HG03108 (cell line): ENCODE results near the gene ATOH8.
"Not testable (repeated sequence)": the region's sequence is repeated elsewhere in the genome, so short reads cannot be mapped to it uniquely, and the experiment has no call there.

ENCODE experiments used
- ATAC-seq: cut with Tn5 transposase; IDR thresholded peaks from one replicate; pipeline ENCODE4 v1.9.1; 2021; ENCODE audit warnings: moderate library complexity; ENCODE audit not compliant: unreplicated experiment

Gene ATOH8, protein sequence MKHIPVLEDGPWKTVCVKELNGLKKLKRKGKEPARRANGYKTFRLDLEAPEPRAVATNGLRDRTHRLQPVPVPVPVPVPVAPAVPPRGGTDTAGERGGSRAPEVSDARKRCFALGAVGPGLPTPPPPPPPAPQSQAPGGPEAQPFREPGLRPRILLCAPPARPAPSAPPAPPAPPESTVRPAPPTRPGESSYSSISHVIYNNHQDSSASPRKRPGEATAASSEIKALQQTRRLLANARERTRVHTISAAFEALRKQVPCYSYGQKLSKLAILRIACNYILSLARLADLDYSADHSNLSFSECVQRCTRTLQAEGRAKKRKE

GRCh38 chr2:85753525-85754312 lies at the start of gene ATOH8:
ATOH8 (plus strand) TSS chr2:85753991; CDS start chr2:85754190, 199 bp downstream.
- no peak for ATAC-seq

GRCh38 chr2:85704038-85704437 lies 49.8 kb upstream of the ATOH8 start:
- ATAC-seq = no peak

DNA sequence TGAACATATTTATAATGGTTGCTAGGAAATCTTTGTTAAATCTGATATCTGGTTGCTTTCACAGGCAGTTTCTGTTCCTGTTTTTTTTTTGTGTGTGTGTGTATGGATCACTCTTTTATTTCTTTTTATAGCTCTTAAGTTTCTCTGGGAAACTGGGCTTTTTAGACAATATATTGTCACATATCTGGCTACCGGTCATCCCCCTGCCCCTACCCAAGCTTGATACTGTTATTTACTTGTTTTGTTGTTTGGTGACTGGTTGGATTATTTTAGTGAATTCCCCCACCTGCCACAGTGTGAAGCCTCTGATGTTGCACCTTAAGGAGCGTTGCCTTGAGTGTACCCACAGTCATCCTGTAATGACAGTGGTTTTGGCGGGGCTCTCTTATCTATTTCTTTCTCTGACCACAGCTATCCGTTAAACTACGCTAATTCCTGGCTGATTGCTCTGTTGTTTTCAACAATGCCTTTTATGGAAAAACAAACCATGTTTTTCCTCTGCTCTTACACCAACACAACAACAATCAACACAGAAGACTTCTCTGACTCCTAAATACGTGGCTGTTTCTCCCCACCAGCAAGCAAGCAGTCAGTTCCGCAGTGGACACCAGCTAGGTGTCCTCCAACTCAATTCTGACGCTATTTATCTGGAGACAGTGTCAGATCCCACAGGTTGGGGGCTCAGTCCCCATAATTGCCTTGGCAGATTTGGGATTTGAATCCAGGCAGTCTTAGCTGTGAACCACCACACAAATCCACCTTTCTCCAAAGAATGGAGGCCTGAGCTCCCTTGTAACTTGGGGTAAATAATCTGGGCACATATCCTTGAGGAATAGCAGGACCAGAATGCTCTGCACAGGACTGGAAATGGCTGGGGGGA lies 48.8 kb upstream of the ATOH8 start:
- peak; percentile 68 for ATAC-seq

GRCh38 chr2:85705680-85706039 lies 48.1 kb upstream of the ATOH8 start:
- no peak for ATAC-seq

GRCh38 chr2:85706063-85706462 lies 47.7 kb upstream of the ATOH8 start:
- ATAC-seq = no peak

- ATAC-seq = no peak
Observed at GRCh38 chr2:85706599-85707296, 47.0 kb upstream of the ATOH8 start.

GRCh38 chr2:85707304-85707703 lies 46.5 kb upstream of the ATOH8 start:
- ATAC-seq = no peak

DNA sequence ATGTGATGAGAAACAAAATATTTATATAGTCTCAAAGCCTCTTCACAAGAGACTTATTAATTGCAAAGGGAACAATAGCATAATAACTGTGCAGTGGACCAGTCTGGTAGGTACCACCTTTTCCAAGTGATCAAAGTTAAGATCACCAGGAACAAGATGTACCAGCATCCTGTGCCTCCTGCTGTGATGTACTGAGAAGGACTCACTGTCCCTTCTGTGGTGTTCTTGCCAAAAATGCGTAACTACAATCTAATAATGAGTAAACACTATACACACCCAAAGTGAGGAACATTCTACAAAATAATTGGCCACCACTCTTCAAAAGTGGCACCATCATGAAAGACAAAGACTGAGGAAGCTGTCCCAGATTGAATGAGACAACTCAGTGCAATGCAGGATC lies 45.1 kb upstream of the ATOH8 start:
- no peak for ATAC-seq

DNA sequence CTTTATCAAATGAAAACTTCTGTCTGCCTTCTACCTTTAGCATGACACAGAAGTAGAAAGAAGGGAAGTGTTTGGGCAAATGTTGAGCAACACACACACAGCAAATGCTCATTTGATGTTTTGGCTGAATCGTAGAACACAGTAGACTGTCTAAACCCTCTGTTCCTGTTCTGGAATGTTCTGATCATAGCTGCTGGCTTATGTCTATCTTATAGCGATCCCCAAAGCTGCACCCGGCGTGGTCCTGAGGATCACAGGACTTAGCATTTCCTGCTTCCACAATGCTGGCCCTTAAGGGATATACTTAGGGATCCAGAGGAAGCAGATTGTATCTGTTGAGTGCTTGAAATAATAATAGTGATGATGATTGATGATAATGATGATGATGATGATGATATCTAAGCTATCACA lies 44.4 kb upstream of the ATOH8 start:
- ATAC-seq = no peak

DNA sequence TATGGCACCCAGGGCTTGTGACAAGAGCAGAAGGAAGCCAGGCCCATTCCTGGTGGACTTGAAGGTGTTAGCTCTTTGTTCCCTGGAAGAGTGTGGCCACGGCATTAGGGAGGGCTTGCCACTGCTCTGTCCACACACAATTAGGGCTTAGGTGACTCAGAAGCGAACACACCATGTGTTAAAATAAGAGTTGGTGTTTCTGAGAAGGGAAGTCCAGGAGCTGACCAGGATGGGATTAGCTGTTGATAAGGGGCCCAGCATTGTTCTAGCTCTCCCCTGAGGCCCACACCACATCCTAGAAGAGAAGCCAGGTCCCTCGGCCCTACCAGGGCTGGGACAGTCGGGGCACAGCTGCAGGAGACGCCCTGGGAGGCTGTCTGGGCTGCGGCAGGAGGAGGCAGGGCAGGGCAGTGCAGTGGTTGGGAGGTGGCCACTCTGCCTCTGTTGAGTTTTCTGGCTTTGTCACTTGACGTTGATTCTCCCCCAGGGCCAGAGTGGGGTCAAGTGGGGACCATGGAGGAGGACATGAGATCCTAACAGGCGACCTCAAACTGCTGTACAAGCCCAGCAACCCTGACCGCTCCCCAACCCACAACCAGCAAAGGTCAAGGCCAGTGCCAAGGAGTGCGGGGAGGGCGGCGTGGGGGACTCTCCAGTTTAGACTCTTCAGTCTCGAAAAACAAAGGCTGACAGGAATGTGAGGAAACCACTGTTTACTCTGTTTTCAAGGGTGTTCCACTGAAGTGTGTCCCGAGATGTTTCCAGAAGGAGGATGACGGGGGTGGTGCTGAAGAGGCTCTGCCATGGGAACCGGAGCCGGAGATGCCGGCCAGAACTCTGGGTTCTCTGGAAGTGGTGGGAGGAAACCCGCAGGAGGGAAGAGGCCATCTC lies 42.9 kb upstream of the ATOH8 start:
- ATAC-seq = no peak

GRCh38 chr2:85711578-85712060 lies 42.2 kb upstream of the ATOH8 start:
- no peak for ATAC-seq

DNA sequence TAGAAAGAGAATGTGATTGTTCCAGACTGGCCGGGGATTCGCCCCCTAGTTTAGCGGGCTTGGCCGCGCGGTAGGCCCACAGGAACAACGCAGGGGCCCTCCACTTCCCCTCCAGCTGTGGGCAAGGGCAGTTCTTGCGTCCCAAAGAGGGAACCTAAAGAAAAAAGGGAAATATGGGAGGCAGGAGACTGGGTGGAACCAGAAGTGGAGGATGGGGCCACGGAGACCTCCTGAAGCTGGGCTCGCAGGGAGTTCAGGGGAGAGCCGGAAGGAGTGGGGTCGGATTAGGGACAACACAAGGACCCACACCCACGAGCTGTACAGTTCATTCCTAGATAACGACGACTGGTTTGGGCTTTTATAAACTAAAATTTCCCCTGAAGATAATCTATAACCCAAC lies 41.5 kb upstream of the ATOH8 start:
- no peak for ATAC-seq

DNA sequence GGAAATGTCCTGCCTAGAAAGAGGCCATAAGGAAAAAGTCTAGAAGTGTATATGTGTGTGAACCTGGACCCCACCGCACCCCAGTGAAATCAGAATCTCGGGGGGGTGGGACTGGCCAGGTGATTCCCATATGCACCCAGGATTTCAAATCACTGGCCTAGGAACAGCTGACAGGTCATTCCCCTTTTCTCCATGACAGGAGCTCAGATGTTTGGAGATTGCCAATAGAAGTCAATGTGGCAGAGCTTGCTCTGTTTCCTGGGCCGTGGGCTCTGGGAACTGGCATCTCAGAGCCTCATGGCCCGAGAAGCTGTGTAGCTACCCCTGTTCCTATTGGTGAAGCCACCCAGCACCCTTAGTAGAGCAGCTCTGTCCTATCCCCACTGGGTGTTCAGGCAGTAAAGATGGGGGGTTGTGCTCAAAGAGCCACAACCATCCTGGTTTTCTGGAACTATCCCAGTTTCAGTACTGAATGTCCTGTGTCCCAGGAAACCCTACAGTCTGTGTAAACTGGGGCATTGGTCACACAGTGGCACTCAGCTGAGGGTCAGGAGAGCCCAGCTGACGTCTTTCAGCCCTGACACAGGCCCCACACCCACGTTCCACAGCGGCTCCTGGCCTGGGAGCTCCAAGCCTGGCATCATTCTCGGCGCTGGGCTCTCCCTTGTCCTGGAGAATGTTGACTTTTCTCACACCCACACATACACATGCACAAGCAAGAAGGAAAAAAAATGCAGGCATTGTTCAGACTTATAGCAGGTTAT lies 40.8 kb upstream of the ATOH8 start:
- ATAC-seq = no peak

DNA sequence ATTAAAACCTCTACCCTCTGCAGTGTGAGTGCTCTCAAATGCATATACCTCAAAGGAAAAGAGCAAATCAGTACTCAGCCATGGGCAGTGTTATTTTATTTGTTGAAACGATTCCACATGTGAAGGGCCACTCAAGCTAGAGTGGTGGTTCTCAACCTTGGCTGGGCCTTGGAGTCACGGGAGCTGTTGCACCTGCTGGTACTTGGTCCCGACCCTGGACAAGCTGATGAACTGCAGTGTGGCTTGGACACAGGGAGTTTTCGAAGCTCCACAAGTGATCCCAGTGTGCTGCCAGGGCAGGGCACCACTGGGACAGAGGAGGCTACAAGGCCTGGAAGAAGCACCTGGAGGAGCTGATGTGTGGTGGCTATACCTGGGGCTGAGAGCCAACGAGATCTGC lies 40.0 kb upstream of the ATOH8 start:
- no peak for ATAC-seq

DNA sequence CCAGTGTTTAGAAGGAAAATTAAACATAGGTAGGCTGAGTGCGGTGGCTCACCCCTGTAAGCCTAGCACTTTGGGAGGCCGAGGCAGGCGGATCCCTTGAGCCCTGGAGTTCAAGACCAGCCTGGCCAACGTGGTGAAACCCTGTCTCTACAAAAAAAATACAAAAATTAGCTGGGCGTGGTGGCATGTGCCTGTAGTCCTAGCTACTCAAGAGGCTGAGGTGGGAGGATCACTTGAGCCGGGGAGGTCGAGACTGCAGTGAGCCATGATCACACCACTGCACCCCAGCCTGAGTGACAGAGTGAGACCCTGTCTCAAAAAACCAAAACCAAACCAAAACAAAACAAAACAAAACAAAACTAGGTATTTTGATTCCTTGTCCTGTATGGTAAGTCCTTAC lies 39.4 kb upstream of the ATOH8 start:
- not testable (repeated sequence) for ATAC-seq

GRCh38 chr2:85714841-85715240 lies 39.0 kb upstream of the ATOH8 start:
- no peak for ATAC-seq

DNA sequence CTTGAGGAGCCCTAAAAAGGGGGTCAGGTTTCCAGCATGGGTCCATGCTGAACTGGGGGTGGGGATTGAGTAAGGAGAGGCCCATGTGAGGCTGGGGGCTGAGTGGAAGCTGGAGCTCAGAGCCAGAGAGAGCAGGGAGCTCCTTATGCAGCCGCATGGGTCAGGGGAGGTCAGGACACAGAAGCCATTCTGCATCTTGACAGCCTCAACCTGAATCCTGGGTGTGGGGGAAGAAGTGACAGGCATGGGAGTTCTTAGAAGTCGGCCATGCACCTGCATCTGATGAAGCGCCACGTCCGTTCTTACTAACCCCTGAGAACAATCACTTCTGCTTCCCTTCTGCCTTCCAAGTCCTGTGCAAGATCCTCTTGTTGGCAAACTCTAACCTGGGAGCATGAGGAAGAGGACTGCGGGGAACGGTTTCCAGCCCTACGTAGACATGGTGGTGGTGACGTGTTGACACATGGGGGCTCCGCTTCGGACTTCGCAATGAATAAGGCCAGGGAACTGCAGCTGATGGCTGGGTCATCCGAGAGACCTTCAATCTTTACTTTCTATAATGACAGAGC lies 37.4 kb upstream of the ATOH8 start:
- ATAC-seq = no peak

DNA sequence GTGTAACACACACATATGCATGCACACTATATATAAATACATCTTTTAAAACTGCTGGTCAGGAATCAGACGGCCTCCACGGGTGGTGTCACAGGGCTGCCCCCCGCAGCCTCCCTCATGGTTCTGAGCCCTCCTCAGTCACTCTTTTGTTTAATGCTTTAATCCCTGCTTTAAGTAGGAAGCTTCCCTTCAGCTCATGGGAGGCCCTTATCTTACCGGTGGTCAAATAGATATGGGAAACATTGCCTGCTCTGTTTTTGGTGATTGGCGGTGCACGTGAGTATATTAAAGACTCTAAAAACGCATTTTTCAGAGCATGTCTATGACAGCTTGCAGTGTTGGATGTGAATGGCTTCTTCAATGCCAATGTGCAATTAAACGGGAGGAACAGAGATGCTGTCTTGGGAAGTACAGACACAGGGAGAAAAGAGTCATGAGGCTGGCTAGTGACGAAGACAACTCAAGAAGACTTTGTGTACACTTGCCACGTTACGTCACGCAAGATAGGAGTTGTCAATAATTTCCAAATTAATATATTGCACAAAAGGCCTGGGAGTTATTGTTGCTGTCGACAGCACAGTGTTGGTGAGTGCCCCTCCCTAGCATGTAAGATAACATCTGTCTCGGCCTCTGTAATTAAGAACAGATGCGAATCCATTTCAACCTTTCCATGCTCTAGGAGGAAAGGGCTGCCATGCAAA lies 36.3 kb upstream of the ATOH8 start:
- ATAC-seq = no peak
